Measurements from ENCODE around the gene IGSF9B. TPM values are rescaled to one million over a fixed set of nuclear protein-coding genes. Genes with fewer than 3 reads are reported as not detected.

Gene IGSF9B
- total RNA-seq, 1 donor from 2014 or later, result 1.3 TPM

GRCh38 chr11:133966172-133966651 lies 9.4 kb upstream of the IGSF9B start:
- Histone ChIP-seq H3K9me3 (ENCODE audit: low read depth) (no peaks in the 10 kb centered on the region), H3K4me2 (peak overlapping the region; percentile 13), H3F3A (ENCODE audit: low read depth) (no peaks in the 10 kb centered on the region), H3K79me2 (ENCODE audit: low read depth) (no peaks in the 10 kb centered on the region), H3K9ac (no peak overlapping the region), H2AFZ (replicated peaks) (no peak overlapping the region), H3K27ac (no peak overlapping the region), H3K36me3 (no peaks in the 10 kb centered on the region), H3K27me3 (peaks cover 46% of the 10 kb centered on the region), H3K4me3 (no peak overlapping the region), H3K4me1 (peaks cover 10% of the 10 kb centered on the region), H4K20me1 (ENCODE audit: low read depth) (peaks cover 5% of the 10 kb centered on the region)
- Mint-ChIP-seq H3K27me3 (ENCODE audit: insufficient read depth, low read depth) (peaks cover 35% of the 10 kb centered on the region), H3K36me3 (no peaks in the 10 kb centered on the region), H3K4me1 (peaks cover 16% of the 10 kb centered on the region), H3K4me3 (no peak overlapping the region), H3K27ac (no peak overlapping the region), H3K9me3 (no peaks in the 10 kb centered on the region)
- peak; percentile 37 for DNase-seq (ENCODE audit: low spot score)
- TF ChIP-seq, protein P1, sequence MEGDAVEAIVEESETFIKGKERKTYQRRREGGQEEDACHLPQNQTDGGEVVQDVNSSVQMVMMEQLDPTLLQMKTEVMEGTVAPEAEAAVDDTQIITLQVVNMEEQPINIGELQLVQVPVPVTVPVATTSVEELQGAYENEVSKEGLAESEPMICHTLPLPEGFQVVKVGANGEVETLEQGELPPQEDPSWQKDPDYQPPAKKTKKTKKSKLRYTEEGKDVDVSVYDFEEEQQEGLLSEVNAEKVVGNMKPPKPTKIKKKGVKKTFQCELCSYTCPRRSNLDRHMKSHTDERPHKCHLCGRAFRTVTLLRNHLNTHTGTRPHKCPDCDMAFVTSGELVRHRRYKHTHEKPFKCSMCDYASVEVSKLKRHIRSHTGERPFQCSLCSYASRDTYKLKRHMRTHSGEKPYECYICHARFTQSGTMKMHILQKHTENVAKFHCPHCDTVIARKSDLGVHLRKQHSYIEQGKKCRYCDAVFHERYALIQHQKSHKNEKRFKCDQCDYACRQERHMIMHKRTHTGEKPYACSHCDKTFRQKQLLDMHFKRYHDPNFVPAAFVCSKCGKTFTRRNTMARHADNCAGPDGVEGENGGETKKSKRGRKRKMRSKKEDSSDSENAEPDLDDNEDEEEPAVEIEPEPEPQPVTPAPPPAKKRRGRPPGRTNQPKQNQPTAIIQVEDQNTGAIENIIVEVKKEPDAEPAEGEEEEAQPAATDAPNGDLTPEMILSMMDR (IDR thresholded peaks at IDR 0.05), result no peak
- TF ChIP-seq EZH2 (IDR thresholded peaks at IDR 0.05), result no peak
- no peak for TF ChIP-seq EZH2phosphoT487 (IDR thresholded peaks at IDR 0.05)

GRCh38 chr11:133965031-133965601 lies 8.3 kb upstream of the IGSF9B start:
- peaks cover 48% of the 10 kb centered on the region for H3K27me3 ChIP-seq
- peaks cover 10% of the 10 kb centered on the region for H3K4me1 ChIP-seq
- no peaks in the 10 kb centered on the region for H3F3A ChIP-seq (ENCODE audit: low read depth)
- H3K9ac ChIP-seq, result no peak overlapping the region
- no peaks in the 10 kb centered on the region for H3K36me3 ChIP-seq
- H2AFZ ChIP-seq (replicated peaks), result no peak overlapping the region
- no peaks in the 10 kb centered on the region for H3K79me2 ChIP-seq (ENCODE audit: low read depth)
- DNase-seq (ENCODE audit: low spot score), result no peak
- Mint-ChIP-seq H3K27ac (no peak overlapping the region), H3K4me1 (peaks cover 16% of the 10 kb centered on the region), H3K36me3 (no peaks in the 10 kb centered on the region), H3K9me3 (no peaks in the 10 kb centered on the region), H3K4me3 (no peak overlapping the region), H3K27me3 (ENCODE audit: insufficient read depth, low read depth) (peaks cover 35% of the 10 kb centered on the region)
- H4K20me1 ChIP-seq (ENCODE audit: low read depth), result peaks cover 5% of the 10 kb centered on the region
- no peak overlapping the region for H3K27ac ChIP-seq
- TF ChIP-seq, protein P1 (IDR thresholded peaks at IDR 0.05), result no peak
- TF ChIP-seq EZH2phosphoT487 (IDR thresholded peaks at IDR 0.05), result no peak
- no peak for TF ChIP-seq EZH2 (IDR thresholded peaks at IDR 0.05)
- H3K4me2 ChIP-seq, result no peak overlapping the region
- no peak overlapping the region for H3K4me3 ChIP-seq
- H3K9me3 ChIP-seq (ENCODE audit: low read depth), result no peaks in the 10 kb centered on the region

DNA sequence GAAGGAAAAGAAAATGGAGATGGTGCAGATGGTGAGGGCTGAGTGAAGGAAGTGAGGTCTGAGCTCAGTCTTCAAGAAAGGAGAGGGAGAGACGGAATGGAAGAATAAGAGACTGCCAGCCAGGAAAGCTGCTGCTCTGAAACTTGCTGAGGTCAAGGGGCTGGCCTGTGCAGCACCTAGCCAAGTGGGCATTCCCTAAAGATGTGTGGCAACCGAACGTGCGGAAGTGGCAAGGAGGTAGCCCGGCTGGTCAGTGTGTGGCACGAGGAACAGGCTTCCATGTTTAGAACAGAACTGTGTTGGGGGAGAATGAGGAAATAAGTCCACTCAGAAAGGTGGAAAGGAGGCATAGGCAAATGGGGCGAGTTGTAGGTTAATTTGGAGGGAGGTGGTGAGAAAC lies 7.6 kb upstream of the IGSF9B start:
- Mint-ChIP-seq H3K36me3 (no peaks in the 10 kb centered on the region), H3K4me1 (peaks cover 16% of the 10 kb centered on the region), H3K9me3 (no peaks in the 10 kb centered on the region), H3K4me3 (no peak overlapping the region), H3K27ac (no peak overlapping the region), H3K27me3 (ENCODE audit: insufficient read depth, low read depth) (peaks cover 30% of the 10 kb centered on the region)
- peaks cover 10% of the 10 kb centered on the region for H3K4me1 ChIP-seq
- no peak for TF ChIP-seq EZH2 (IDR thresholded peaks at IDR 0.05)
- TF ChIP-seq, protein P1 (IDR thresholded peaks at IDR 0.05), result no peak
- TF ChIP-seq EZH2phosphoT487 (IDR thresholded peaks at IDR 0.05), result no peak
- H2AFZ ChIP-seq (replicated peaks), result no peak overlapping the region
- H3K9ac ChIP-seq, result no peak overlapping the region
- no peaks in the 10 kb centered on the region for H3K36me3 ChIP-seq
- no peaks in the 10 kb centered on the region for H3F3A ChIP-seq (ENCODE audit: low read depth)
- H3K27ac ChIP-seq, result no peak overlapping the region
- H3K4me3 ChIP-seq, result no peak overlapping the region
- H3K27me3 ChIP-seq, result peaks cover 48% of the 10 kb centered on the region
- H3K79me2 ChIP-seq (ENCODE audit: low read depth), result no peaks in the 10 kb centered on the region
- no peak for DNase-seq (ENCODE audit: low spot score)
- H4K20me1 ChIP-seq (ENCODE audit: low read depth), result peaks cover 5% of the 10 kb centered on the region
- no peak overlapping the region for H3K4me2 ChIP-seq
- no peaks in the 10 kb centered on the region for H3K9me3 ChIP-seq (ENCODE audit: low read depth)

All from neural progenitor cell (in vitro differentiated cells).